Liver (tissue), 3 donors: Measurements from ENCODE around the gene GRIN2A.

ENCODE experiments used
- CTCF ChIP-seq: fragments of 150-350 bp; IDR thresholded peaks from 2 replicates; pipeline ENCODE4 v1.5.1; 2017; ENCODE audit warnings: improper control_type of control experiment, low read depth, low read length; ENCODE audit not compliant: missing input control
- FOXA1 ChIP-seq: IDR thresholded peaks from 2 replicates; pipeline ENCODE4 v1.6.1; 2016; ENCODE audit warnings: antibody characterized with exemption
- GABPA ChIP-seq, 2 donors: IDR thresholded peaks in 1 of 2; conservative IDR thresholded peaks in 1 of 2; 2 replicates each; pipeline ENCODE4 v1.6.1; 2016; ENCODE audit warnings: antibody characterized with exemption in 2 of 2, mild to moderate bottlenecking in 1 of 2, moderate library complexity in 1 of 2
- HNF4A ChIP-seq, 2 donors: conservative IDR thresholded peaks; 2 replicates each; pipeline ENCODE4 v1.6.1; 2016; ENCODE audit warnings: antibody characterized with exemption in 2 of 2, mild to moderate bottlenecking in 2 of 2
- JUND ChIP-seq, 2 donors: IDR thresholded peaks; 2 replicates each; pipeline ENCODE4 v1.6.1; 2016; ENCODE audit warnings: antibody characterized with exemption in 2 of 2
- RAD21 ChIP-seq, 2 donors: IDR thresholded peaks; 2 replicates each; pipeline ENCODE4 v1.6.1; 2016; ENCODE audit warnings: antibody characterized with exemption in 2 of 2, mild to moderate bottlenecking in 2 of 2
- REST ChIP-seq: IDR thresholded peaks from 2 replicates; pipeline ENCODE4 v1.6.1; 2016; ENCODE audit warnings: antibody characterized with exemption, mild to moderate bottlenecking
- SP1 ChIP-seq: IDR thresholded peaks from 2 replicates; pipeline ENCODE4 v1.6.1; 2018; ENCODE audit warnings: antibody characterized with exemption, mild to moderate bottlenecking
- TAF1 ChIP-seq: conservative IDR thresholded peaks from 2 replicates; pipeline ENCODE4 v1.6.1; 2016; ENCODE audit warnings: antibody characterized with exemption, mild to moderate bottlenecking
- TF ChIP-seq, protein P1 (sequence below): IDR thresholded peaks from 2 replicates; pipeline ENCODE4 v1.6.1; 2016; ENCODE audit warnings: antibody characterized with exemption
- TF ChIP-seq, protein P2 (sequence below): IDR thresholded peaks from 2 replicates; pipeline ENCODE4 v1.6.1; 2016; ENCODE audit warnings: antibody characterized with exemption
- TF ChIP-seq, protein P3 (sequence below): IDR thresholded peaks from 2 replicates; pipeline ENCODE4 v1.6.1; 2016; ENCODE audit warnings: antibody characterized with exemption
- donor health status: healthy.
- donor health status: healthy.

DNA sequence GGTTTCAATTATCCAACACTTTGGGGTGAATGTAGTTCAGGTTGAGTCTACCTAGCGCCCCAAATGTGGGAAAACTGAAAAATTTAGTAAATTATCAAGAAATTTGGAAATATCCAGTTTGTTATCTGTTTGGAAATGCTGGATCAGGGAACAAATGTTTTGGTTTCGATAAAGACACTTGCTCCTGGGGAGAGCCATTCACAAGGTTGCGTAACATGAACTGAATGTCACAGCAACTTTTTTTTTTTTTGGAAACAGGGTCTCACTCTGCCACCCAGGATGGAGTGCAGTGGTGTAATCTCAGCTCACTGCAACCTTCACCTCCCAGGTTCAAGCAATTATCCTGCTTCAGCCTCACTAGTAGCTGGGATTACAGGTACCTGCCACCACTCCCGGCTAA, 286.4 kb downstream of the GRIN2A start:
- TF ChIP-seq, protein P1, sequence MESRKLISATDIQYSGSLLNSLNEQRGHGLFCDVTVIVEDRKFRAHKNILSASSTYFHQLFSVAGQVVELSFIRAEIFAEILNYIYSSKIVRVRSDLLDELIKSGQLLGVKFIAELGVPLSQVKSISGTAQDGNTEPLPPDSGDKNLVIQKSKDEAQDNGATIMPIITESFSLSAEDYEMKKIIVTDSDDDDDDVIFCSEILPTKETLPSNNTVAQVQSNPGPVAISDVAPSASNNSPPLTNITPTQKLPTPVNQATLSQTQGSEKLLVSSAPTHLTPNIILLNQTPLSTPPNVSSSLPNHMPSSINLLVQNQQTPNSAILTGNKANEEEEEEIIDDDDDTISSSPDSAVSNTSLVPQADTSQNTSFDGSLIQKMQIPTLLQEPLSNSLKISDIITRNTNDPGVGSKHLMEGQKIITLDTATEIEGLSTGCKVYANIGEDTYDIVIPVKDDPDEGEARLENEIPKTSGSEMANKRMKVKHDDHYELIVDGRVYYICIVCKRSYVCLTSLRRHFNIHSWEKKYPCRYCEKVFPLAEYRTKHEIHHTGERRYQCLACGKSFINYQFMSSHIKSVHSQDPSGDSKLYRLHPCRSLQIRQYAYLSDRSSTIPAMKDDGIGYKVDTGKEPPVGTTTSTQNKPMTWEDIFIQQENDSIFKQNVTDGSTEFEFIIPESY: no peak
- no peak for TF ChIP-seq CTCF
- no peak for TF ChIP-seq JUND (IDR thresholded peaks at IDR 0.05)
- TF ChIP-seq FOXA1: no peak
- no peak for TF ChIP-seq TAF1
- no peak for TF ChIP-seq REST
- no peak for TF ChIP-seq SP1
- TF ChIP-seq RAD21 (IDR thresholded peaks at IDR 0.05): no peak
- TF ChIP-seq, protein P2, sequence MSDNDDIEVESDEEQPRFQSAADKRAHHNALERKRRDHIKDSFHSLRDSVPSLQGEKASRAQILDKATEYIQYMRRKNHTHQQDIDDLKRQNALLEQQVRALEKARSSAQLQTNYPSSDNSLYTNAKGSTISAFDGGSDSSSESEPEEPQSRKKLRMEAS: no peak
- no peak for TF ChIP-seq GABPA (IDR thresholded peaks at IDR 0.05 in 1 of 2, conservative IDR thresholded peaks at IDR 0.05 in 1 of 2)
- TF ChIP-seq HNF4A (conservative IDR thresholded peaks at IDR 0.05): no peak
- TF ChIP-seq, protein P3, sequence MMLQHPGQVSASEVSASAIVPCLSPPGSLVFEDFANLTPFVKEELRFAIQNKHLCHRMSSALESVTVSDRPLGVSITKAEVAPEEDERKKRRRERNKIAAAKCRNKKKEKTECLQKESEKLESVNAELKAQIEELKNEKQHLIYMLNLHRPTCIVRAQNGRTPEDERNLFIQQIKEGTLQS: no peak
